SW480 (cell line): ENCODE data around the gene ZKSCAN7.
"Not testable (repeated sequence)": the region's sequence is repeated elsewhere in the genome, so short reads cannot be mapped to it uniquely, and the experiment has no call there.

Experiments
- DNase-seq: peaks from one replicate; pipeline ENCODE4 v3.0.0-alpha.2; 2016; ENCODE audit warnings: low spot score

Gene ZKSCAN7

GRCh38 chr3:44577354-44577952 is 22.5 kb downstream of the ZKSCAN7 start:
- DNase-seq = not testable (repeated sequence)

- not testable (repeated sequence) for DNase-seq
These were observed 23.3 kb downstream of the ZKSCAN7 start for GRCh38 chr3:44578316-44578715.

- DNase-seq = not testable (repeated sequence)
These were observed 24.0 kb downstream of the ZKSCAN7 start for GRCh38 chr3:44578924-44579515.

GRCh38 chr3:44579749-44580148 is 24.8 kb downstream of the ZKSCAN7 start:
- DNase-seq = not testable (repeated sequence)

- DNase-seq = not testable (repeated sequence)
These were observed 26.0 kb downstream of the ZKSCAN7 start for GRCh38 chr3:44580971-44581370.

GRCh38 chr3:44584646-44585501 is 29.9 kb downstream of the ZKSCAN7 start, which contains the start of gene ZNF660:
ZNF660 (plus strand) TSS chr3:44584964; CDS start chr3:44594194, 9,230 bp downstream.
- DNase-seq = no peak

- no peak for DNase-seq
These were observed 41.6 kb downstream of the ZKSCAN7 start for GRCh38 chr3:44596621-44597020.

- DNase-seq = no peak
These were observed 46.8 kb downstream of the ZKSCAN7 start for GRCh38 chr3:44601749-44602148.

GRCh38 chr3:44612678-44613077 is 57.7 kb downstream of the ZKSCAN7 start:
- DNase-seq = no peak
